ENCODE data around the gene C1QTNF1. TPM values are rescaled to one million over a fixed set of nuclear protein-coding genes. Genes with fewer than 3 reads are reported as not detected.

C1QTNF1 gene
- total and polyA plus RNA-seq, 2 experiments from 2014 or later = 9.5 to 13.3 TPM

- H3K4me1 ChIP-seq (ENCODE audit: insufficient read depth) = peaks cover 26% of the 10 kb centered on the region
- H2AFZ ChIP-seq = no peak overlapping the region
- no peak overlapping the region for H3K27ac ChIP-seq
- H3K9me3 ChIP-seq (ENCODE audit: low read depth) = no peaks in the 10 kb centered on the region
- DNase-seq (ENCODE audit: low spot score) = no peak
- H3K4me3 ChIP-seq = no peak overlapping the region
- H3K4me2 ChIP-seq = no peak overlapping the region
- peaks cover 60% of the 10 kb centered on the region for H3K79me2 ChIP-seq
- peaks cover 25% of the 10 kb centered on the region for H4K20me1 ChIP-seq (ENCODE audit: insufficient read depth, poor library complexity, severe bottlenecking)
- TF ChIP-seq EZH2 (IDR thresholded peaks at IDR 0.05; ENCODE audit: borderline replicate concordance) = no peak
- TF ChIP-seq, protein P1, sequence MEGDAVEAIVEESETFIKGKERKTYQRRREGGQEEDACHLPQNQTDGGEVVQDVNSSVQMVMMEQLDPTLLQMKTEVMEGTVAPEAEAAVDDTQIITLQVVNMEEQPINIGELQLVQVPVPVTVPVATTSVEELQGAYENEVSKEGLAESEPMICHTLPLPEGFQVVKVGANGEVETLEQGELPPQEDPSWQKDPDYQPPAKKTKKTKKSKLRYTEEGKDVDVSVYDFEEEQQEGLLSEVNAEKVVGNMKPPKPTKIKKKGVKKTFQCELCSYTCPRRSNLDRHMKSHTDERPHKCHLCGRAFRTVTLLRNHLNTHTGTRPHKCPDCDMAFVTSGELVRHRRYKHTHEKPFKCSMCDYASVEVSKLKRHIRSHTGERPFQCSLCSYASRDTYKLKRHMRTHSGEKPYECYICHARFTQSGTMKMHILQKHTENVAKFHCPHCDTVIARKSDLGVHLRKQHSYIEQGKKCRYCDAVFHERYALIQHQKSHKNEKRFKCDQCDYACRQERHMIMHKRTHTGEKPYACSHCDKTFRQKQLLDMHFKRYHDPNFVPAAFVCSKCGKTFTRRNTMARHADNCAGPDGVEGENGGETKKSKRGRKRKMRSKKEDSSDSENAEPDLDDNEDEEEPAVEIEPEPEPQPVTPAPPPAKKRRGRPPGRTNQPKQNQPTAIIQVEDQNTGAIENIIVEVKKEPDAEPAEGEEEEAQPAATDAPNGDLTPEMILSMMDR (IDR thresholded peaks at IDR 0.05; ENCODE audit: poor library complexity) = no peak
- TF ChIP-seq EZH2phosphoT487 (IDR thresholded peaks at IDR 0.05; ENCODE audit: low read depth, severe bottlenecking, unreplicated experiment) = no peak
- H3K27me3 ChIP-seq = no peaks in the 10 kb centered on the region
- no peaks in the 10 kb centered on the region for H3K9me2 ChIP-seq (replicated peaks; ENCODE audit: insufficient read depth)
- 83% methylated on average over 19 of the region's 19 CpGs for whole genome bisulfite sequencing (ENCODE audit: low lambda C conversion rate, missing lambda C conversion rate)
- H3K36me3 ChIP-seq (replicated peaks; ENCODE audit: insufficient read depth, low read depth) = no peaks in the 10 kb centered on the region
Measured at GRCh38 chr17:79006794-79007503, 17.0 kb upstream of the C1QTNF1 start.

DNA sequence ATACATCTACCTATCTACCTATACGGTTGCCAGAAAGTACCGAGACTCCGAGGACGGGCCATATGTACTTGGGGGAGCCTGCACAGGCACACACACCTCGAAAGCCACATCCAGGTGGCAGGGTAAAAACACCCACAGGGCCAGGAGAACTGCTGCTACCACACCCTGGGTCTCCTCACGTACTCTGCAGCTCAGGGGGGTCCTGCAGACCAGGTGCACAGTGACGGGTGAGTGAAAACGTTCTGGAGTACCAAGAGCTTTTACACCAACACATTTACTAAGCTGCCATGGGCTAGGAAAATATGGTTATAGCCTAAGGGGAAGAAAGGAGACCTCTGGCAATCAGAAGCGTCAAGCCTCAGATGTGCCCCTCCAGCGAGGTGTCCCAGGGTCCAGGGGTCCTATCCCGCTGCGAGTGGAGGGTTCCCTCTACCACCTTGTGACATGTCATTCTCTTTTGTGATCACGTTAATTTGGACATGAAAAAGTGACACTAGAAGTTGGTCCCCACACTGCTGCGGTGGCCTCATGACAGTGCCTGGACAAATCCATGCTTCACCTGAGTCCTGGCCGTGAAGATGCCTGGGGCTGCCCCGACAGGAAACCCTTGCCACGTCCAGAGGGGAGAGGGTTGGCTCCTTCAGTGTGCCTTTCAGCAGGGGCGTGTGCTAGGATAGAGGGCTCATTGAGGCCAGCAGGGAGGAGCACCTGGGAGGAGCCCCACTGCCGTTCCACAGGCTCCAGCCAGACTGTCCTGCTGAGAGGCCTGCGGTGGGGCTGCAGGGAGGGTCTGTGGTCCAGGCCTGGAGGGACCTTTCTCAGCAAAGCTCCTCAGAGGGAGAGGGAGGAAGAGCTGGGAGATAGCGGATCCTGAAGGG is 16.2 kb upstream of the C1QTNF1 start:
- Histone ChIP-seq H3K79me2 (peaks cover 52% of the 10 kb centered on the region), H4K20me1 (ENCODE audit: insufficient read depth, poor library complexity, severe bottlenecking) (peaks cover 19% of the 10 kb centered on the region), H3K4me3 (no peak overlapping the region), H3K36me3 (replicated peaks; ENCODE audit: insufficient read depth, low read depth) (no peaks in the 10 kb centered on the region), H3K27ac (no peak overlapping the region), H3K9me3 (ENCODE audit: low read depth) (no peaks in the 10 kb centered on the region), H3K27me3 (no peaks in the 10 kb centered on the region), H3K4me2 (peak overlapping the region; percentile 95), H3K4me1 (ENCODE audit: insufficient read depth) (peaks cover 26% of the 10 kb centered on the region), H3K9me2 (replicated peaks; ENCODE audit: insufficient read depth) (no peaks in the 10 kb centered on the region), H2AFZ (no peak overlapping the region)
- TF ChIP-seq, protein P1 (IDR thresholded peaks at IDR 0.05; ENCODE audit: poor library complexity) = no peak
- TF ChIP-seq EZH2phosphoT487 (IDR thresholded peaks at IDR 0.05; ENCODE audit: low read depth, severe bottlenecking, unreplicated experiment) (no peak), EZH2 (IDR thresholded peaks at IDR 0.05; ENCODE audit: borderline replicate concordance) (no peak)
- peak; percentile 3 for DNase-seq (ENCODE audit: low spot score)
- 89% methylated on average over 21 of the region's 21 CpGs for WGBS (ENCODE audit: low lambda C conversion rate, missing lambda C conversion rate)

GRCh38 chr17:79008666-79009387 is 15.1 kb upstream of the C1QTNF1 start:
- Histone ChIP-seq H3K4me2 (peak overlapping the region; percentile 95), H3K9me2 (replicated peaks; ENCODE audit: insufficient read depth) (no peaks in the 10 kb centered on the region), H3K36me3 (replicated peaks; ENCODE audit: insufficient read depth, low read depth) (no peaks in the 10 kb centered on the region), H3K4me1 (ENCODE audit: insufficient read depth) (peaks cover 26% of the 10 kb centered on the region), H4K20me1 (ENCODE audit: insufficient read depth, poor library complexity, severe bottlenecking) (peaks cover 19% of the 10 kb centered on the region), H3K9me3 (ENCODE audit: low read depth) (no peaks in the 10 kb centered on the region), H3K27me3 (no peaks in the 10 kb centered on the region), H3K27ac (peak overlapping the region; percentile 62), H3K79me2 (peaks cover 42% of the 10 kb centered on the region), H2AFZ (peak overlapping the region; percentile 34), H3K4me3 (peak overlapping the region; percentile 88)
- WGBS (ENCODE audit: low lambda C conversion rate, missing lambda C conversion rate) = 62% methylated on average over 6 of the region's 7 CpGs
- no peak for TF ChIP-seq EZH2phosphoT487 (IDR thresholded peaks at IDR 0.05; ENCODE audit: low read depth, severe bottlenecking, unreplicated experiment)
- no peak for TF ChIP-seq EZH2 (IDR thresholded peaks at IDR 0.05; ENCODE audit: borderline replicate concordance)
- TF ChIP-seq, protein P1 (IDR thresholded peaks at IDR 0.05; ENCODE audit: poor library complexity) = no peak
- peak; percentile 4 for DNase-seq (ENCODE audit: low spot score)

All from hepatocyte (in vitro differentiated cells).